Body of pancreas (tissue), 4 donors: ENCODE data around the gene FRMPD4.

Source experiments
- CTCF ChIP-seq, 7 experiments: fragments of 450-650 bp in 4 of 7; fragments of 200-600 bp in 3 of 7; sonication (generic) in 3 of 7; IDR thresholded peaks; one replicate each; pipeline ENCODE4 v1.5.1; 2016 to 2019; ENCODE audit warnings: antibody characterized with exemption in 7 of 7
- POLR2A ChIP-seq, 3 donors: fragments of 450-650 bp; IDR thresholded peaks; one replicate each; pipeline ENCODE4 v1.6.1; 2016; ENCODE audit warnings: antibody characterized with exemption in 3 of 3, mild to moderate bottlenecking in 2 of 3

- TF ChIP-seq CTCF (IDR thresholded peaks at IDR 0.05) (no peak), POLR2A (IDR thresholded peaks at IDR 0.05) (no peak)
These were observed 410.1 kb downstream of the FRMPD4 start for GRCh38 chrX:12548341-12548740.
